ENCODE data around the gene SIRT5.
A peak's percentile ranks its signal among the peaks of the same experiment; 100 is the strongest.

Gene SIRT5

DNA sequence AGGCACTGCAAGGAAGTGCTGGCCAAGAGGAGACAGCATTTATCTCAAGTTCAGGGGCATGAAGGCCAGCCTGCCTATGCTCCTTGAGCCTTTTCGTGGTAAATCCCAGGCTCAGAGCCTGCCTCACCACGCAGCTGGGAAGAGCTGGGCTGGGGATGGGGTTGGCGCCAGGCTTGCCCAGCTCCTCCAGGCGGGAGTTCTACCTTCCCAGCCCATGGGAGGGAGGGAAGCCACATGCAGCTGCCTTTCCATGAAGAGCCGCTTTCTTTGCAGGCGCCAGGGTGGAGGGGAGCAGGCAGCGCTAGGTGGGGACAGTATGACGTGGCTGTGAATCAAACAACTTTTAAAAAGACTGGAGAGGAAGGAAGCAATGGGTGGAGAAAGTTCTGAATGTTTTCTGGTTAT is 19.5 kb upstream of the SIRT5 start:
- no peak for DNase-seq

DNA sequence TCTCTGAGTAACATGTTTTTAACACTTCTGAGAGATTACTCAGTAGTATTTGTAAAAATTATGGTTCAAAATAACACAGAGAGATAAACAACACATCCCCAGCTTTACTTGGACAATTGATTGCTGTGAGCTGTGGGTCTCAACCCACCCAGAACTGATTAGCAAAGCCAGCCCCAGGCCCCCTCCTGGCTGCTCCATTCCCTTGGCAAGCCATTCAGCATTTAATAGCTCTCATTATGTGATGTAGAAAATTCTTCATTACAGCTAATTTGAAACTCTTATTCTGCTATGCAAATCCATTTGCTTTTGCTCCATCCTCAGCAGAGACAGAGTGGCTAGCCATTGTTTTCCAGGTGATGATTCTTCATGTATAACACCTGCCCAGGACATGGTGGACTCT is 16.6 kb upstream of the SIRT5 start:
- no peak for DNase-seq

GRCh38 chr6:13558718-13559117 is 15.7 kb upstream of the SIRT5 start:
- DNase-seq = no peak

DNA sequence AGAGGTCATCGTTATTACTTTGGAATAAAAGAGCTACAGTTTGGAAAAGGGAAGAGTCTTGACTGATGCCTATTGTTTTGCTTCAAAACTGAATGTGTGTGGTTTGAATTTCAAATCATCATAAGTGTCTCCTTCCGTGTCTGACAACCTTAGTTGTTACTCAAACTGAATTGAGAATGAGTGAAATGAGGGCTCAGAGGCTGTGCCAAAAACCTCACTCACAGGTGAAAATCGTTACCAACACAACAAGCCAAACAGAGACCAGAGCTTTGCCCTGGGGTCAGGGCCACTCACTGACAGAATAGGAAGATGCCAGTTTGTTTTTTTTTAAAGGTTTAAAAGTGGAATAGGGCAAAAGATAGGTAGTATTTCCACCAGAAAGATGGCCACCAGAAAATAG is 15.2 kb upstream of the SIRT5 start:
- DNase-seq = no peak

GRCh38 chr6:13559968-13560650 is 14.3 kb upstream of the SIRT5 start:
- DNase-seq = no peak

DNA sequence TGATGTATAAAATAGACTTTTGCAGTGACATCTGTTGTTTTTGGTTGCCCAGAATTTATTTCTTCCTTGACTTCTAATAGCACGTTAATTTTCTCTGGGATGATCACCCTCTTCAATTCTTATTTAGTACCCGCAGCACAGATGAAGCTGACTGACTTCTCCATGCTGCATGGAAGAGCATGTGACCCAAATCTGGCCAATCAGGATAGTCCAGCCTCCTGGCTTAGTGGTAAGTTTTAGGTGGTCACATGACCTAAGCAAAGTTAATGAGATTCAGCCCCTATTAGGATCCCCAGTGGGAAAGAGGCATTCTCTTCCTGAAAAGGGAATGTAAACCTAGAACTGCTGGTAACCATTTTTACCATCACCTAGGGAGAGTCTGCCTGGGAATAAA is 13.8 kb upstream of the SIRT5 start:
- DNase-seq = no peak

GRCh38 chr6:13561624-13562267 is 12.7 kb upstream of the SIRT5 start:
- no peak for DNase-seq

- no peak for DNase-seq
These were observed 11.4 kb upstream of the SIRT5 start for GRCh38 chr6:13563009-13563408.

DNA sequence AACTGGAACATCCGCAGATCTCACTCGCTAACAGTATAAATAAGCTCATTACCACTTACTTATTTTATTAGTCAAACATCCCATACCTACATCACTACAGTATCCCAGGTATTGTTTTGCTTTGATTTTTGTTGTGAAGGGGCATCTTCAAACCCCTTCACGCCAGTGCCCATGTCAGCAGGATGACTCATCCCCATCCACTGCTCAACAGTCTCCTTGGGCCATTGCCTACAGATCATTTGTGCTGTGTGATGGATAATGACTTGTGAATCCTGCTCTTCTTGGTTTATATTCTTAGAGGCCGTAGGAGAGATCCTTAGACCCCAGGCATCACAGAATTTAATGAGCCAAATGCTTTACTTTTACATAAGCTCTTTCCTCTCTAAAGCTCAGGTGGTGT is 8.5 kb upstream of the SIRT5 start:
- no peak for DNase-seq

GRCh38 chr6:13566500-13566899 is 7.9 kb upstream of the SIRT5 start:
- DNase-seq = no peak

GRCh38 chr6:13568970-13569369 is 5.4 kb upstream of the SIRT5 start:
- DNase-seq = no peak

- no peak for DNase-seq
These were observed 2.2 kb upstream of the SIRT5 start for GRCh38 chr6:13572240-13572639.

DNA sequence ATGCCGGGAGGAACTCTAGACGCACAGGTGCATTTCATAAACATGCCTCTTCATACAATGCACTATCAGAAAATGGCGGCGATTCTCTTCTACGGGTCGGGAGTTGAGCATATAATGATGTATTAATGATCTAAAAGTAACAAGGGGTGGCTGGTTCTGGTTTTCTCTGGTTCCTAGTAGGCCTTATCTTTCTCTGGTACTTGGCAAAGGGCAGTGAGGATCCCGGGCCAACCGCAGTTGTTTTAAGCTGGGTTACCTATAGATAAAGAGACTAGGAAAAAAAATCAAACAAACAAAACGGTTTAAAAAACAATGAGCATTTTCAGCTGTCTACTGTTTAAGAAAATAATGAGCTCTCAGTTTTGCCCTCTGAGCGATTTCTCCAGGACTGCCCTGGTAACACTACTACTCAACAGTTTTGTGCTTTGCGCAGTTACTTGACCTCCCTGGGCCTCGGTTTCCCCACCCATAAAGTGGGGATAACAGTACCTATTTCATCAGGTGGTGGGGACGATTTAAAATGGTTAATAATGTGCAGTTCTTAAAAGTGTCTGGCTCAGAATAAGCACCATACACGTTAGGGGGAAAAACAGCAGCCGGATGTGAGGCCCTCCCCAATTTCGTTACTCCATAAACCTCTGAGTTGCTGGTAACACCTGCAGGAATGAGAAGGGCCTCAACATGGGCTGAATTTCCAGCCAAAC is 1.3 kb upstream of the SIRT5 start:
- DNase-seq = no peak

- DNase-seq = no peak
These were observed 711 bp upstream of the SIRT5 start for GRCh38 chr6:13573669-13574110.

GRCh38 chr6:13574149-13574570 is 241 bp upstream of the SIRT5 start:
- DNase-seq = peak; percentile 91

GRCh38 chr6:13575377-13575775 is 975 bp downstream of the SIRT5 start:
- DNase-seq = no peak

DNA sequence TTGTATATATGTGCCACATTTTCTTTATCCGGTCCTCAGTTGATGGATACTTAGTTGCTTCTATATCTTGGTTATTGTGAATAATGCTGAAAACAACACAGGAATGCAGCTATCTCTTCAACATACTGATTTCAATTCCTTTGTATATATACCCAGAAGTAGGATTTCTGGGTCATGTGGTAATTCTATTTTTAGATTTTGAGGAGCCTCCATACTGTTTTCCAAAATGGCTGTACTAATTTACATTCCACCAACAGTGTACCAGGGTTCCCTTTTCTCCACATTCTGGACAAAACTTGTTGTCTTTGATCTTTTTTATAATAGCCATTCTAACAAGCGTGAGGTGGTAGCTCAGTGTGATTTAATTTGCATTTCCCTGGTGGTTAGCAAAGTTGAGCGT is 1.6 kb downstream of the SIRT5 start:
- DNase-seq = no peak

GRCh38 chr6:13577926-13578325 is 3.5 kb downstream of the SIRT5 start:
- no peak for DNase-seq

DNA sequence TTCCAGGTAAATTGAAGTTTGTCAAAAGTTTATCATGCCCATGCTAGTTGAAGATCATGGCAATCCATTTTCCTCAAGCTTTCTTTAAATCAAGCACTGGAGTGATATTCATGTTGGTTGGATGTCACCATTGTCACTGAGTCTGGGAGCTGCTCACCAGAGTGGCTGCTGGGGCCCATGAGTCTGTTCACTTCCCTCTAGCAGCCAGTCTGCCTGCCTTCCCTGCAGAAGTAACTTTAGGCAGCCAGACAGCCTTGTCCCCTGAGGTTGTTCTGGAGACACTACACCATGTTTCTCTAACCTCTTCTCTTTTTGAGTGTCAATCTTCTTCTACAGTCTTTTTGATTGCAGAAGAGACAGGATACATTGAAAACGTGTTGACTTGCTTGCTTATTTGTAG is 5.5 kb downstream of the SIRT5 start:
- no peak for DNase-seq

- no peak for DNase-seq
These were observed 7.4 kb downstream of the SIRT5 start for GRCh38 chr6:13581700-13582229.

DNA sequence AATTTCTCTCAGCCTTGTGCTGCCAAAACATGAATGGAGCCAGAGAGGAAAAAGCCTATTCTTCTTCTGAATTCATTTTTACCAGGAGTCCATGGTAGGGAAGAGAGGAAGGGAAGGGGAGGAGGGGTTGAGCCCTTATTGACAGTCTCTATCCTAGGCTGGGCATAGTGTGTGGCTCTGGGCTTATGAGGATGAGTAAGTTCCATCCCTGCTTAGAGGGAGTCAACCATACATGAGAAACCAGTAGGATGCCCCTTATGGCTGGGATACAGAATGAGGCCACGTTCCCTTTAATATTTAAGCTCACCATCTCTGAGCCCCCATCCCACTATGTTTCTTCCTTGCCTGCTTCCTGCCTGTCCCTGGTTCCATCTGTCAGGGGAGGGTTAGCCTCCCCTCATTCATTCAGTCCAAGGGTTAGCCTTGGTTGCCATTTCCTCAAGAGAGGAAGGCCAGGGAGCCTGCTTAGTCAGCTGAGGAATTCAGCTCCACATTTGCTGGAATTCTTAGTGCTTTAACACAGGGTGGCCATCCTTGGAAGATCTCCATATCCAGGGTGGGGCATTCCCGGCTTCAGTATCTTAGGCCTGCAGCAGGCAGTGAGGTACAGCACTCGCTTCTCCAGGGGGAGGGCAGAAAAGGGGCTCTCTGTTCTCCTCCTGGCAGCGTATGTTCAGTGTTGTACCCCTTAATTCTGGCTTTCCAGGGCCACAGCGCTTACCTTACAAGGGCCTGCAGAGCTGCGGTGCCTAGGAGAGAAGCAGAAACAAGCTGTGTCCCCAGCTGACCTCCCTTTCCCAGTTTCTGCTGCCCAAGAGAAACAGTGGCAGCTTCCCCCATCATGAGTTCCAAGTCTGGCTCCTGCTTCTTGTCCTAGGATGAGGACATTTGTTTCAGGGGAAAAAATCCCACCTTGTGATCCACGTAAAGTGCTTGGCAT is 12.5 kb downstream of the SIRT5 start:
- DNase-seq = no peak

DNA sequence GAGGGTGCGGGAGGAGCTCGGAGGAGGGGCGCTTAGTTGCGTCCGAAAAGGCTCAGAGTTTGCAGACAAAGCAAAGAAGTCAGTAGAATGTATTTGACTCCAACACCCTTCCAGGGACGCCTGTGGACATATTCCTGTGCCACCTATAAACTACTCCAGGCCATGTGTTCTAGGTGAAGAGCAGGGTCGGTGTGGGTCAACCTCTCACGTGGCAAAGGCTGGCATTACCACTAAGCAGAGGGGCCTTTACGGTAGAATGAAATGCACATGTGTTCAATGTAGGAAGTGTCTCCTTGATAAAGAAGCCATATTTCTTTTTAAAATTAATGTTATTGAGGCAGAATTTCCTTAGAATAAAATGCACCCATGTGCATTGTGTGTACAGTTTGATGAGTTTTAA is 15.4 kb downstream of the SIRT5 start:
- DNase-seq = no peak
